Endodermal cell (in vitro differentiated cells): ENCODE results near the gene MMS22L. TPM values are rescaled to one million over a fixed set of nuclear protein-coding genes. Genes with fewer than 3 reads are reported as not detected.

ENCODE experiments used
- DNase-seq: peaks from one replicate; pipeline ENCODE4 v3.0.0-alpha.2; 2017
- H3K27ac ChIP-seq: 2 replicates; pipeline ENCODE4 v1.5.1; 2013; ENCODE audit warnings: mild to moderate bottlenecking, low read depth, low read length, moderate library complexity
- H3K27me3 ChIP-seq: 2 replicates; pipeline ENCODE4 v1.6.1; 2013; ENCODE audit warnings: mild to moderate bottlenecking, low read length, moderate library complexity; ENCODE audit not compliant: insufficient read depth, control insufficient read depth, poor library complexity, severe bottlenecking
- H3K36me3 ChIP-seq: 2 replicates; pipeline ENCODE4 v1.7.0; 2013; ENCODE audit warnings: mild to moderate bottlenecking, low read length, moderate library complexity; ENCODE audit not compliant: control insufficient read depth, insufficient read depth
- H3K4me1 ChIP-seq: one replicate; pipeline ENCODE4 v1.7.0; 2013; ENCODE audit warnings: low read length; ENCODE audit not compliant: control insufficient read depth, insufficient read depth
- H3K4me3 ChIP-seq: 2 replicates; pipeline ENCODE4 v1.5.1; 2013; ENCODE audit warnings: mild to moderate bottlenecking, low read length, moderate library complexity
- H3K9ac ChIP-seq: 2 replicates; pipeline ENCODE4 v1.6.1; 2013; ENCODE audit warnings: mild to moderate bottlenecking, low read length, moderate library complexity; ENCODE audit not compliant: poor library complexity, severe bottlenecking; ENCODE audit errors: extremely low read depth
- H3K9me3 ChIP-seq: 2 replicates; pipeline ENCODE4 v1.6.1; 2013; ENCODE audit warnings: mild to moderate bottlenecking, low read length, moderate library complexity; ENCODE audit not compliant: control insufficient read depth
- H3K27ac Mint-ChIP-seq: 2 replicates; pipeline ENCODE4 v1.8.0; 2020; ENCODE audit warnings: mixed read lengths
- H3K27me3 Mint-ChIP-seq: 2 replicates; pipeline ENCODE4 v1.8.0; 2021; ENCODE audit warnings: mild to moderate bottlenecking, mixed read lengths; ENCODE audit not compliant: insufficient read depth
- H3K36me3 Mint-ChIP-seq: 2 replicates; pipeline ENCODE4 v1.8.0; 2020; ENCODE audit warnings: low read depth, mixed read lengths
- H3K4me1 Mint-ChIP-seq: 2 replicates; pipeline ENCODE4 v1.8.0; 2020; ENCODE audit warnings: mixed read lengths
- H3K4me3 Mint-ChIP-seq: 2 replicates; pipeline ENCODE4 v1.8.0; 2020; ENCODE audit warnings: mild to moderate bottlenecking, moderate library complexity, mixed read lengths
- H3K9me3 Mint-ChIP-seq: 2 replicates; pipeline ENCODE4 v1.8.0; 2020; ENCODE audit warnings: mild to moderate bottlenecking, mixed read lengths
- WGBS, 2 experiments: methylation state at CpG; one replicate each; pipeline versions ENCODE4 v1.1.5 to v1.1.7; 2013; ENCODE audit warnings: missing lambda C conversion rate in 2 of 2, mixed read lengths in 1 of 2; ENCODE audit not compliant: insufficient coverage in 1 of 2, insufficient read length in 1 of 2; 5-methylcytosine and 5-hydroxymethylcytosine counted together
- total RNA-seq, 2 donors: library from RNA; stranded (reverse); fragmentation: NEBNext Ultra II Directional in 1 of 2; extraction: Animal tissue kit (Norgen Biotek cat#: 25700) in 1 of 2; gene quantifications; 2 replicates in 1 of 2; 3 replicates in 1 of 2; pipeline ENCODE4 v1.2.1, GENCODE V29; 2021
- TF ChIP-seq, protein P1 (sequence below): fragments of 200-600 bp; sonication (generic); conservative IDR thresholded peaks from 2 replicates; pipeline ENCODE4 v1.5.0; 2021; ENCODE audit warnings: antibody characterized with exemption, mild to moderate bottlenecking

The MMS22L gene
- total RNA-seq, 2 donors from 2014 or later, result 32.6 to 36.6 TPM

DNA sequence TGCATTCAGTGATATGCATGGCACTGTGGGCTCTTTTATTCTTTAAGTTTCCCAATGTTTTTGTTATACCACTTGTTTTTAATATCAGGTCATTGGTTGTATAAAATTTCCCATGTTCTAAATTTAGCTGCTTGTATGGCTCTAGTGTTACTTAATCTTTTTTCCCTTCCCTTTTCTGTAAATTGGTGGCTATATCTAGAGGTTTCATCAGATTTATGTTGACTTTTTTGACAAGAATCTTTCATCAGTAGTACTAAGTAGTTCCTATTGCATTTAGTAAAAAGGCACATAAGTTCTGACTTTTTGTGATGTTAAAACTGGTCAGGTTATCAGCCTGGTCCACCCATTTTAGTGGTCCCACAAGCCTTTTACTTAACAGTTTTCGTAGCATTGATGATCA lies 51.1 kb downstream of the MMS22L start:
- Histone ChIP-seq H3K9me3 (no peaks in the 10 kb centered on the region), H3K4me1 (no peaks in the 10 kb centered on the region), H3K4me3 (no peak overlapping the region), H3K27me3 (no peaks in the 10 kb centered on the region), H3K9ac (no peak overlapping the region), H3K36me3 (peaks cover 15% of the 10 kb centered on the region), H3K27ac (no peak overlapping the region)
- Mint-ChIP-seq H3K4me3 (no peak overlapping the region), H3K9me3 (no peaks in the 10 kb centered on the region), H3K4me1 (peaks cover 7% of the 10 kb centered on the region), H3K27ac (no peak overlapping the region), H3K36me3 (peaks cover 22% of the 10 kb centered on the region), H3K27me3 (no peaks in the 10 kb centered on the region)
- 91 to 100% methylated on average over 1 of the region's 1 CpG for WGBS, 2 experiments
- no peak for DNase-seq
- TF ChIP-seq, protein P1, sequence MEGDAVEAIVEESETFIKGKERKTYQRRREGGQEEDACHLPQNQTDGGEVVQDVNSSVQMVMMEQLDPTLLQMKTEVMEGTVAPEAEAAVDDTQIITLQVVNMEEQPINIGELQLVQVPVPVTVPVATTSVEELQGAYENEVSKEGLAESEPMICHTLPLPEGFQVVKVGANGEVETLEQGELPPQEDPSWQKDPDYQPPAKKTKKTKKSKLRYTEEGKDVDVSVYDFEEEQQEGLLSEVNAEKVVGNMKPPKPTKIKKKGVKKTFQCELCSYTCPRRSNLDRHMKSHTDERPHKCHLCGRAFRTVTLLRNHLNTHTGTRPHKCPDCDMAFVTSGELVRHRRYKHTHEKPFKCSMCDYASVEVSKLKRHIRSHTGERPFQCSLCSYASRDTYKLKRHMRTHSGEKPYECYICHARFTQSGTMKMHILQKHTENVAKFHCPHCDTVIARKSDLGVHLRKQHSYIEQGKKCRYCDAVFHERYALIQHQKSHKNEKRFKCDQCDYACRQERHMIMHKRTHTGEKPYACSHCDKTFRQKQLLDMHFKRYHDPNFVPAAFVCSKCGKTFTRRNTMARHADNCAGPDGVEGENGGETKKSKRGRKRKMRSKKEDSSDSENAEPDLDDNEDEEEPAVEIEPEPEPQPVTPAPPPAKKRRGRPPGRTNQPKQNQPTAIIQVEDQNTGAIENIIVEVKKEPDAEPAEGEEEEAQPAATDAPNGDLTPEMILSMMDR, result no peak

DNA sequence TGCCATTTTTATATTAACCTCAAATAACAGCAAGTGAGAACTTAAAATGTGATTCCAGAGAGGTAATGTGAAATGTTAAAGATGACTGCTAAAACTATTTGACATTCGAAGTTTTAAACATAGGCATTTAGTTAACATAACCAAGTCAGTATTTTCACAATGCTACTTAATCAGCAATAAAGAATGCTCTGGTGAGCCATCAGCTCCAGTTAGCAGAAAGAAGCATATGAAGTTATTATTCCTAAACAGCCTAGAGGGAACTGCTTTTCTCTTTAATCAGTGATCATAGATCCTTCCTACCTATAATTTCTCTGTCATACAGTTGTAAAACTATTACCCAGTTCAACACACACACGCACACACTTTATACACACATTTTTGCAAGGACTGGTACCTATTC lies 60.1 kb downstream of the MMS22L start:
- TF ChIP-seq, protein P1, result no peak
- H3K27ac ChIP-seq, result no peak overlapping the region
- no peak for DNase-seq
- no peak overlapping the region for H3K4me3 ChIP-seq
- Mint-ChIP-seq H3K36me3 (peaks cover 6% of the 10 kb centered on the region), H3K9me3 (no peaks in the 10 kb centered on the region), H3K4me3 (no peak overlapping the region), H3K4me1 (peaks cover 4% of the 10 kb centered on the region), H3K27ac (no peak overlapping the region), H3K27me3 (no peaks in the 10 kb centered on the region)
- 96% methylated on average over 2 of the region's 2 CpGs; no CpG with 5 or more reads in 1 of the 2 experiments for WGBS, 2 experiments
- no peak overlapping the region for H3K9ac ChIP-seq
- no peaks in the 10 kb centered on the region for H3K4me1 ChIP-seq
- H3K9me3 ChIP-seq, result no peaks in the 10 kb centered on the region
- H3K36me3 ChIP-seq, result peaks cover 18% of the 10 kb centered on the region
- no peaks in the 10 kb centered on the region for H3K27me3 ChIP-seq

DNA sequence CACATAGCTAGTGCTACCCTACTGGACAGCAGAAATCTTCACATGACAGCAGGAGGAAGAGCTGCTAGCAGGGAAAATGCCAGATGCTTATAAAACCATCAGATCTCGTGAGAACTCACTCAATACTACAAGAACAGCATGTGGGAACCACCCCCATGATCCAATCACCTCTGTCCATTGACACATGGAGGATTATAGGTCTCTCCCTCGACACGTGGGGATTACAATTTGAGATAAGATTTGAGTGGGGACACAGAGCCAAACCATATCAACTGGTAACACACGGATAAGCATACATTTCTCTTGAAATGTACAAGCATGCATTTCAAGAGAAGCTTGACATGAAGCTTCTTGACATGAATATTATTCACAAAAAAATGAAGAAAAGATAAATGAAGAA lies 64.1 kb downstream of the MMS22L start:
- H3K4me1 ChIP-seq, result no peaks in the 10 kb centered on the region
- Mint-ChIP-seq H3K4me3 (no peak overlapping the region), H3K36me3 (no peaks in the 10 kb centered on the region), H3K27me3 (no peaks in the 10 kb centered on the region), H3K27ac (no peak overlapping the region), H3K4me1 (peaks cover 5% of the 10 kb centered on the region), H3K9me3 (no peaks in the 10 kb centered on the region)
- H3K9ac ChIP-seq, result no peak overlapping the region
- no peak overlapping the region for H3K4me3 ChIP-seq
- no peak for DNase-seq
- H3K27ac ChIP-seq, result no peak overlapping the region
- TF ChIP-seq, protein P1, result no peak
- no peaks in the 10 kb centered on the region for H3K27me3 ChIP-seq
- H3K9me3 ChIP-seq, result no peaks in the 10 kb centered on the region
- H3K36me3 ChIP-seq, result no peaks in the 10 kb centered on the region
- WGBS, 2 experiments, result 90 to 100% methylated on average over 1 to 4 of the region's 4 CpGs
